GM12878 (cell line): Measurements from ENCODE around the gene OPRL1. TPM values are rescaled to one million over a fixed set of nuclear protein-coding genes. Genes with fewer than 3 reads are reported as not detected.

Experiments used
- ATAC-seq: fragments of 200-7000 bp; cut with Tn5 transposase; 3 replicates; pipeline ENCODE4 v1.9.1; 2020; ENCODE audit warnings: mild to moderate bottlenecking, moderate library complexity
- BruUV-seq: library from RNA; stranded (reverse); fragments of 400-500 nt; replicated peaks from 2 replicates; lab custom pipeline; 2021; lab: Mats Ljungman, UMichigan
- CTCF ChIA-PET: fragments of 300-600 bp; sonication (Branson Sonifier 250); formaldehyde crosslinking; extraction: SDS; loops from one replicate; lab custom pipeline; 2021; ENCODE audit warnings: inconsistent platforms; lab: Yijun Ruan, JAX
- POLR2A ChIA-PET: fragments of 350-600 bp; formaldehyde crosslinking; extraction: SDS; loops from one replicate; lab custom pipeline; 2021; ENCODE audit warnings: inconsistent platforms; lab: Charles Lee
- RAD21 ChIA-PET: fragments of 300-600 bp; sonication (Branson Sonifier 250); formaldehyde crosslinking; loops from one replicate; lab custom pipeline; 2023; ENCODE audit warnings: antibody characterized with exemption; ENCODE audit not compliant: unreplicated experiment; lab: Charles Lee
- SMC1A ChIA-PET: fragments of 300-600 bp; sonication (Branson Sonifier 250); formaldehyde crosslinking; loops from one replicate; lab custom pipeline; 2023; ENCODE audit not compliant: unreplicated experiment, uncharacterized antibody; lab: Charles Lee
- DNase-seq: peaks from one replicate; pipeline ENCODE4 v3.0.0-alpha.2; 2011; ENCODE audit warnings: low read depth, low spot score
- FAIRE-seq: peaks from 3 replicates; lab custom pipeline; 2011; peaks lifted over from hg19 to GRCh38; lab: Jason Lieb, UNC
- H2AFZ ChIP-seq: 2 replicates; pipeline ENCODE4 v1.6.0; 2011; ENCODE audit warnings: low read depth, low read length, control low read depth; ENCODE audit not compliant: control insufficient read depth
- H3K27ac ChIP-seq: 2 replicates; pipeline ENCODE4 v1.5.1; 2011; ENCODE audit warnings: control low read depth; ENCODE audit not compliant: control insufficient read depth, insufficient read depth
- H3K27me3 ChIP-seq, 2 experiments: replicated peaks in 1 of 2; 2 replicates each; pipeline versions ENCODE4 v1.6.0 to v1.6.1; 2011; ENCODE audit warnings: low read length in 1 of 2; ENCODE audit not compliant: control insufficient read depth in 2 of 2, insufficient read depth in 2 of 2
- H3K36me3 ChIP-seq, 2 experiments: 2 replicates each; pipeline ENCODE4 v1.5.1; 2011; ENCODE audit warnings: low read length in 1 of 2; ENCODE audit not compliant: control insufficient read depth in 2 of 2, insufficient read depth in 2 of 2
- H3K4me1 ChIP-seq: 2 replicates; pipeline ENCODE4 v1.6.1; 2011; ENCODE audit warnings: mild to moderate bottlenecking, low read length, moderate library complexity, mixed read lengths; ENCODE audit not compliant: control insufficient read depth, insufficient read depth
- H3K4me2 ChIP-seq: 2 replicates; pipeline ENCODE4 v1.6.0; 2011; ENCODE audit warnings: control low read depth; ENCODE audit not compliant: control insufficient read depth, insufficient read depth
- H3K4me3 ChIP-seq: fragments of 200-600 bp; sonication (generic); 2 replicates; pipeline ENCODE4 v1.5.1; 2016
- H3K79me2 ChIP-seq: 2 replicates; pipeline ENCODE4 v1.6.0; 2011; ENCODE audit warnings: low read length; ENCODE audit not compliant: control insufficient read depth, insufficient read depth
- H3K9ac ChIP-seq: 2 replicates; pipeline ENCODE4 v1.8.0; 2011; ENCODE audit warnings: low read length, control low read depth, mixed read lengths; ENCODE audit not compliant: control insufficient read depth, insufficient read depth
- H3K9me3 ChIP-seq: replicated peaks from 3 replicates; pipeline ENCODE4 v1.5.1; 2011; ENCODE audit warnings: mild to moderate bottlenecking, low read length; ENCODE audit not compliant: control insufficient read depth, insufficient read depth
- H4K20me1 ChIP-seq: 2 replicates; pipeline ENCODE4 v1.6.0; 2011; ENCODE audit not compliant: control insufficient read depth, insufficient read depth
- EED ChIP-seq: sonication (generic); IDR thresholded peaks from 2 replicates; pipeline ENCODE4 v1.6.1; 2016; ENCODE audit warnings: antibody characterized with exemption, low read depth
- NFXL1 ChIP-seq: fragments of 450-650 bp; IDR thresholded peaks from 2 replicates; pipeline ENCODE4 v1.6.1; 2017; ENCODE audit warnings: antibody characterized with exemption, mild to moderate bottlenecking, borderline replicate concordance
- NR2C1 ChIP-seq: fragments of 450-650 bp; IDR thresholded peaks from 2 replicates; pipeline ENCODE4 v1.6.1; 2017; ENCODE audit warnings: antibody characterized with exemption, mild to moderate bottlenecking, moderate library complexity
- NR2C2 ChIP-seq: IDR thresholded peaks from 2 replicates; pipeline ENCODE4 v1.6.1; 2011; ENCODE audit warnings: borderline replicate concordance, low read depth; ENCODE audit not compliant: control insufficient read depth, insufficient read length
- POLR2AphosphoS5 ChIP-seq: IDR thresholded peaks from 2 replicates; pipeline ENCODE4 v1.6.1; 2011; ENCODE audit warnings: mild to moderate bottlenecking, low read length, inconsistent platforms
- RBBP5 ChIP-seq: fragments of 200-600 bp; sonication (generic); conservative IDR thresholded peaks from 2 replicates; pipeline ENCODE4 v1.6.1; 2016
- RFX5 ChIP-seq: IDR thresholded peaks from 2 replicates; pipeline ENCODE4 v1.6.1; 2011; ENCODE audit warnings: low read depth, low read length, improper control_type of control experiment
- SMARCA5 ChIP-seq: fragments of 450-650 bp; IDR thresholded peaks from 2 replicates; pipeline ENCODE4 v1.6.1; 2017; ENCODE audit warnings: mild to moderate bottlenecking
- YY1 ChIP-seq: IDR thresholded peaks from 2 replicates; pipeline ENCODE4 v1.6.1; 2011; ENCODE audit warnings: low read depth, mild to moderate bottlenecking, low read length
- ZNF207 ChIP-seq: fragments of 450-650 bp; IDR thresholded peaks from 2 replicates; pipeline ENCODE4 v1.6.1; 2014; ENCODE audit warnings: antibody characterized with exemption, mild to moderate bottlenecking, borderline replicate concordance
- WGBS: methylation state at CpG from one replicate; pipeline ENCODE4 v1.1.6; 2016; ENCODE audit warnings: low lambda C conversion rate; ENCODE audit not compliant: insufficient replicate concordance, insufficient coverage; ENCODE audit errors: missing lambda C conversion rate; 5-methylcytosine and 5-hydroxymethylcytosine counted together
- in situ Hi-C: fragments of 300-500 bp; cut with MboI; formaldehyde crosslinking; loops from 9 replicates; pipeline ENCODE4 v1.14.3; 2018; ENCODE audit warnings: mixed read lengths
- intact Hi-C: fragments of 100-400 bp; cut with micrococcal nuclease; formaldehyde crosslinking; loops from one replicate; pipeline ENCODE4 v1.14.2; 2022; ENCODE audit not compliant: unreplicated experiment
- polyA plus RNA-seq, 11 experiments: library from polyadenylated mRNA; depleted of rRNA in 4 of 11; unstranded in 6 of 11; stranded (reverse) in 5 of 11; fragments of >200 nt; fragmentation: Nextera tagmentation in 4 of 11; fragmentation: Illumina TruSeq in 1 of 11; extraction: Ambion mirVana in 4 of 11; extraction: Trizol in 1 of 11; gene quantifications; 1 replicate in 1 of 11; 2 replicates in 10 of 11; pipeline versions ENCODE4 v1.2.1 to v1.2.3, GENCODE V29; 2011 to 2016; ENCODE audit warnings: inconsistent platforms in 2 of 11, missing spikeins in 2 of 11, low read depth in 1 of 11
- total RNA-seq, 4 experiments: library from RNA; depleted of rRNA in 3 of 4; stranded (reverse); fragments of >200 nt in 3 of 4; fragmentation: Illumina TruSeq in 1 of 4; extraction: Trizol in 1 of 4; gene quantifications; 2 replicates each; pipeline versions ENCODE4 v1.2.1 to v1.2.3, GENCODE V29; 2013 to 2021
- TF ChIP-seq, protein P1 (sequence below): fragments of 450-650 bp; IDR thresholded peaks from 2 replicates; pipeline ENCODE4 v1.6.1; 2016; ENCODE audit warnings: mild to moderate bottlenecking
- TF ChIP-seq, protein P2 (sequence below): IDR thresholded peaks from 2 replicates; pipeline ENCODE4 v1.6.1; 2012; ENCODE audit warnings: improper control_type of control experiment, low read depth, low read length; ENCODE audit not compliant: insufficient replicate concordance
- TF ChIP-seq, protein P3 (sequence below): fragments of 450-650 bp; IDR thresholded peaks from 2 replicates; pipeline ENCODE4 v1.6.1; 2017; ENCODE audit warnings: mild to moderate bottlenecking, low read depth, inconsistent platforms; ENCODE audit not compliant: poor library complexity, severe bottlenecking

OPRL1 gene
- total and polyA plus RNA-seq, 10 of the 15 experiments (the other 5 are each of a cell fraction or from before 2014, with no cell fraction given) = 0.04 to 0.41 (median 0.24) TPM; not detected in 1

DNA sequence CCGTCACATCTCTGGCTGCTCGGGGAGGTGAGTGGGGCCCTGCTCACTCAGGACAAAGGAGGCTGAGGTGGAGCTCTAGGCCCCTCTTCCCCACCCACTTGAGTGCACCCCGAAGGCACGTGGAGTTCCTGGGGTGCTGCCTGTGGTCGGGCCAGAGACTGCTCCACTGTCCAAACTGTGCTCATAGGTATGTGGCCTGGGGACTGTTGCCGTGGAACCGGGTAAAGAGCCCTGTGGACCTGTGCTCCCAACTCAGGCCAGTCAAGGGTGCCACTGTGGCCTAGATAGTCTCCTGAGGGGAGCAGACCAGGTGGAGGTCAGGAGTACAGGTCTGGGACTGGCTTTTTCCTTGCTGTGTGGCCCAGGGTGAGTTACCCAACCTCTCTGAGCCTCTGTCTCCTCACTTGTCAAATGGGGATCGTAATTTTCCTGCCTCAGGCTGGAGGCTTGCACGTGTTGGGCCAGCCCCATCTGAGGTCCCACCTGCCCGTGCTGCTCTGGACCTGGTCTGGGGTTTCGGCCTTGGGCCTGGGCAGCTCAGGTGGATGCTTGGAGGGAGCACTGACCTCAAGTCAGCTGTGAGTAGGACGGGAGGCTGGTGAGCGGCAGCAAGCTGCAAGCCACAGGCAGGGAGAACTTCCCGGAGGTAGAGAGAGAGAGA is 39.9 kb downstream of the OPRL1 start:
- ATAC-seq = peak; percentile 51
- Histone ChIP-seq H3K4me3 (no peak overlapping the region), H4K20me1 (no peaks in the 10 kb centered on the region), H2AFZ (peak overlapping the region; percentile 86), H3K4me2 (peak overlapping the region; percentile 56), H3K9ac (no peak overlapping the region), H3K27ac (no peak overlapping the region), H3K36me3 (no peaks in the 10 kb centered on the region), H3K79me2 (no peaks in the 10 kb centered on the region), H3K27me3 (no peaks in the 10 kb centered on the region; a peak in 1 of 4 replicates), H3K9me3 (no peaks in the 10 kb centered on the region), H3K4me1 (peaks cover 5% of the 10 kb centered on the region)
- no peak for FAIRE-seq
- RAD21 ChIA-PET = interaction anchor here (0.6 to 3.0 kb wide), 10 partner anchors 11 to 1148 kb away, joined by 3 to 67 read pairs (median 4); partner anchors contain the start of genes LKAAEAR1, OPRL1, PRPF6 and RGS19
- SMC1A ChIA-PET = interaction anchor here (0.8 to 3.3 kb wide), 14 partner anchors 8 to 582 kb away, joined by 3 to 13 read pairs (median 6); partner anchors contain the start of genes C20orf204, LKAAEAR1, OPRL1 and PTK6
- CTCF ChIA-PET = interaction anchor here (0.6 to 4.0 kb wide), 23 partner anchors 8 to 471 kb away, joined by 3 to 65 read pairs (median 5); partner anchors contain the start of genes LKAAEAR1, NPBWR2, OPRL1 and PRPF6
- 71% methylated on average over 11 of the region's 14 CpGs for WGBS
- intact Hi-C loops (loop anchor here (1.0 to 5.0 kb wide), 3 partner anchors 37 to 583 kb away; partner anchors contain the start of gene PTK6), in situ Hi-C loops (no loop called here)
- no TSS peak for BruUV-seq
- DNase-seq = no peak
- POLR2A ChIA-PET = interaction anchor here (0.8 to 2.0 kb wide), 4 partner anchors 9 to 78 kb away, joined by 5 to 12 read pairs (median 6); partner anchors contain the start of gene LKAAEAR1
- TF ChIP-seq, protein P1, sequence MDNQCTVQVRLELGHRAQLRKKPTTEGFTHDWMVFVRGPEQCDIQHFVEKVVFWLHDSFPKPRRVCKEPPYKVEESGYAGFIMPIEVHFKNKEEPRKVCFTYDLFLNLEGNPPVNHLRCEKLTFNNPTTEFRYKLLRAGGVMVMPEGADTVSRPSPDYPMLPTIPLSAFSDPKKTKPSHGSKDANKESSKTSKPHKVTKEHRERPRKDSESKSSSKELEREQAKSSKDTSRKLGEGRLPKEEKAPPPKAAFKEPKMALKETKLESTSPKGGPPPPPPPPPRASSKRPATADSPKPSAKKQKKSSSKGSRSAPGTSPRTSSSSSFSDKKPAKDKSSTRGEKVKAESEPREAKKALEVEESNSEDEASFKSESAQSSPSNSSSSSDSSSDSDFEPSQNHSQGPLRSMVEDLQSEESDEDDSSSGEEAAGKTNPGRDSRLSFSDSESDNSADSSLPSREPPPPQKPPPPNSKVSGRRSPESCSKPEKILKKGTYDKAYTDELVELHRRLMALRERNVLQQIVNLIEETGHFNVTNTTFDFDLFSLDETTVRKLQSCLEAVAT = no peak
- no peak for TF ChIP-seq RBBP5
- no peak for TF ChIP-seq RFX5
- TF ChIP-seq, protein P2, sequence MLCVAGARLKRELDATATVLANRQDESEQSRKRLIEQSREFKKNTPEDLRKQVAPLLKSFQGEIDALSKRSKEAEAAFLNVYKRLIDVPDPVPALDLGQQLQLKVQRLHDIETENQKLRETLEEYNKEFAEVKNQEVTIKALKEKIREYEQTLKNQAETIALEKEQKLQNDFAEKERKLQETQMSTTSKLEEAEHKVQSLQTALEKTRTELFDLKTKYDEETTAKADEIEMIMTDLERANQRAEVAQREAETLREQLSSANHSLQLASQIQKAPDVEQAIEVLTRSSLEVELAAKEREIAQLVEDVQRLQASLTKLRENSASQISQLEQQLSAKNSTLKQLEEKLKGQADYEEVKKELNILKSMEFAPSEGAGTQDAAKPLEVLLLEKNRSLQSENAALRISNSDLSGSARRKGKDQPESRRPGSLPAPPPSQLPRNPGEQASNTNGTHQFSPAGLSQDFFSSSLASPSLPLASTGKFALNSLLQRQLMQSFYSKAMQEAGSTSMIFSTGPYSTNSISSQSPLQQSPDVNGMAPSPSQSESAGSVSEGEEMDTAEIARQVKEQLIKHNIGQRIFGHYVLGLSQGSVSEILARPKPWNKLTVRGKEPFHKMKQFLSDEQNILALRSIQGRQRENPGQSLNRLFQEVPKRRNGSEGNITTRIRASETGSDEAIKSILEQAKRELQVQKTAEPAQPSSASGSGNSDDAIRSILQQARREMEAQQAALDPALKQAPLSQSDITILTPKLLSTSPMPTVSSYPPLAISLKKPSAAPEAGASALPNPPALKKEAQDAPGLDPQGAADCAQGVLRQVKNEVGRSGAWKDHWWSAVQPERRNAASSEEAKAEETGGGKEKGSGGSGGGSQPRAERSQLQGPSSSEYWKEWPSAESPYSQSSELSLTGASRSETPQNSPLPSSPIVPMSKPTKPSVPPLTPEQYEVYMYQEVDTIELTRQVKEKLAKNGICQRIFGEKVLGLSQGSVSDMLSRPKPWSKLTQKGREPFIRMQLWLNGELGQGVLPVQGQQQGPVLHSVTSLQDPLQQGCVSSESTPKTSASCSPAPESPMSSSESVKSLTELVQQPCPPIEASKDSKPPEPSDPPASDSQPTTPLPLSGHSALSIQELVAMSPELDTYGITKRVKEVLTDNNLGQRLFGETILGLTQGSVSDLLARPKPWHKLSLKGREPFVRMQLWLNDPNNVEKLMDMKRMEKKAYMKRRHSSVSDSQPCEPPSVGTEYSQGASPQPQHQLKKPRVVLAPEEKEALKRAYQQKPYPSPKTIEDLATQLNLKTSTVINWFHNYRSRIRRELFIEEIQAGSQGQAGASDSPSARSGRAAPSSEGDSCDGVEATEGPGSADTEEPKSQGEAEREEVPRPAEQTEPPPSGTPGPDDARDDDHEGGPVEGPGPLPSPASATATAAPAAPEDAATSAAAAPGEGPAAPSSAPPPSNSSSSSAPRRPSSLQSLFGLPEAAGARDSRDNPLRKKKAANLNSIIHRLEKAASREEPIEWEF = no peak
- no peak for TF ChIP-seq YY1
- TF ChIP-seq NFXL1 = 0 out of 2 replicates have a peak, but pooled peaks have one; percentile 29
- TF ChIP-seq NR2C1 = no peak
- peak; percentile 45; the same call in 1 of the 2 replicates for TF ChIP-seq SMARCA5
- no peak for TF ChIP-seq POLR2AphosphoS5
- 0 out of 2 replicates have a peak, but pooled peaks have one; percentile 28 for TF ChIP-seq EED
- TF ChIP-seq ZNF207 = no peak
- TF ChIP-seq, protein P3, sequence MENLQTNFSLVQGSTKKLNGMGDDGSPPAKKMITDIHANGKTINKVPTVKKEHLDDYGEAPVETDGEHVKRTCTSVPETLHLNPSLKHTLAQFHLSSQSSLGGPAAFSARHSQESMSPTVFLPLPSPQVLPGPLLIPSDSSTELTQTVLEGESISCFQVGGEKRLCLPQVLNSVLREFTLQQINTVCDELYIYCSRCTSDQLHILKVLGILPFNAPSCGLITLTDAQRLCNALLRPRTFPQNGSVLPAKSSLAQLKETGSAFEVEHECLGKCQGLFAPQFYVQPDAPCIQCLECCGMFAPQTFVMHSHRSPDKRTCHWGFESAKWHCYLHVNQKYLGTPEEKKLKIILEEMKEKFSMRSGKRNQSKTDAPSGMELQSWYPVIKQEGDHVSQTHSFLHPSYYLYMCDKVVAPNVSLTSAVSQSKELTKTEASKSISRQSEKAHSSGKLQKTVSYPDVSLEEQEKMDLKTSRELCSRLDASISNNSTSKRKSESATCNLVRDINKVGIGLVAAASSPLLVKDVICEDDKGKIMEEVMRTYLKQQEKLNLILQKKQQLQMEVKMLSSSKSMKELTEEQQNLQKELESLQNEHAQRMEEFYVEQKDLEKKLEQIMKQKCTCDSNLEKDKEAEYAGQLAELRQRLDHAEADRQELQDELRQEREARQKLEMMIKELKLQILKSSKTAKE = no peak
- no peak for TF ChIP-seq NR2C2
